SU-DHL-6 (cell line): ENCODE data around the gene OR8A1.

Experiments
- H2AFZ ChIP-seq: fragments of 200-600 bp; sonication (generic); 2 replicates; pipeline ENCODE4 v1.6.1; 2014; ENCODE audit warnings: low read depth, mild to moderate bottlenecking, moderate library complexity, mixed read lengths, antibody characterized with exemption, low read length; ENCODE audit not compliant: severe bottlenecking
- H3F3A ChIP-seq: fragments of 200-600 bp; shearing (Covaris generic); 2 replicates; pipeline ENCODE4 v1.6.0; 2016; ENCODE audit warnings: antibody characterized with exemption, mild to moderate bottlenecking; ENCODE audit not compliant: insufficient read depth
- H3K27ac ChIP-seq: fragments of 200-600 bp; sonication (generic); 2 replicates; pipeline ENCODE4 v1.5.1; 2016; ENCODE audit warnings: low read depth, mild to moderate bottlenecking, low read length, moderate library complexity, mixed read lengths
- H3K27me3 ChIP-seq: fragments of 200-600 bp; sonication (generic), shearing (Covaris generic); 2 replicates; pipeline ENCODE4 v1.6.0; 2014; ENCODE audit warnings: mild to moderate bottlenecking, low read length
- H3K36me3 ChIP-seq: fragments of 200-600 bp; sonication (generic); 2 replicates; pipeline ENCODE4 v1.6.1; 2014; ENCODE audit warnings: mild to moderate bottlenecking, low read length, mixed read lengths
- H3K4me2 ChIP-seq: fragments of 300-600, 200-600 bp; shearing (Covaris generic), sonication (generic); 2 replicates; pipeline ENCODE4 v1.6.0; 2014; ENCODE audit warnings: low read length, low read depth, mild to moderate bottlenecking; ENCODE audit not compliant: poor library complexity, severe bottlenecking
- H3K4me3 ChIP-seq: fragments of 200-600 bp; sonication (generic); 2 replicates; pipeline ENCODE4 v1.5.1; 2014; ENCODE audit warnings: antibody characterized with exemption, low read length, mild to moderate bottlenecking, mixed read lengths; ENCODE audit not compliant: insufficient read depth, poor library complexity, severe bottlenecking
- H3K79me2 ChIP-seq: fragments of 200-600 bp; sonication (generic); 2 replicates; pipeline ENCODE4 v1.6.1; 2014; ENCODE audit warnings: mild to moderate bottlenecking, low read length, moderate library complexity; ENCODE audit not compliant: insufficient read depth
- H3K9ac ChIP-seq: fragments of 200-600 bp; sonication (generic); 2 replicates; pipeline ENCODE4 v1.7.0; 2014; ENCODE audit warnings: mild to moderate bottlenecking, low read length
- H3K9me2 ChIP-seq: fragments of 200-600 bp; sonication (generic); replicated peaks from 2 replicates; pipeline ENCODE4 v1.6.1; 2014; ENCODE audit warnings: low read length; ENCODE audit not compliant: insufficient read depth
- H3K9me3 ChIP-seq: fragments of 200-600 bp; sonication (generic); 2 replicates; pipeline ENCODE4 v1.6.1; 2014; ENCODE audit warnings: low read length, mixed read lengths; ENCODE audit not compliant: insufficient read depth
- H4K20me1 ChIP-seq: fragments of 200-600 bp; sonication (generic); 2 replicates; pipeline ENCODE4 v1.6.1; 2014; ENCODE audit warnings: low read depth, mild to moderate bottlenecking, antibody characterized with exemption, low read length, moderate library complexity, mixed read lengths
- EZH2phosphoT487 ChIP-seq: fragments of 200-600 bp; sonication (generic), shearing (Covaris generic); conservative IDR thresholded peaks from 2 replicates; pipeline ENCODE4 v1.6.1; 2018; ENCODE audit warnings: mild to moderate bottlenecking, antibody characterized with exemption, low read length, moderate library complexity, mixed read lengths
- TF ChIP-seq, protein P1 (sequence below): fragments of 200-600 bp; sonication (generic); IDR thresholded peaks from one replicate; pipeline ENCODE4 v1.5.1; 2017; ENCODE audit warnings: antibody characterized with exemption, mild to moderate bottlenecking, low read length, moderate library complexity; ENCODE audit not compliant: insufficient read depth, poor library complexity, severe bottlenecking

OR8A1 gene

DNA sequence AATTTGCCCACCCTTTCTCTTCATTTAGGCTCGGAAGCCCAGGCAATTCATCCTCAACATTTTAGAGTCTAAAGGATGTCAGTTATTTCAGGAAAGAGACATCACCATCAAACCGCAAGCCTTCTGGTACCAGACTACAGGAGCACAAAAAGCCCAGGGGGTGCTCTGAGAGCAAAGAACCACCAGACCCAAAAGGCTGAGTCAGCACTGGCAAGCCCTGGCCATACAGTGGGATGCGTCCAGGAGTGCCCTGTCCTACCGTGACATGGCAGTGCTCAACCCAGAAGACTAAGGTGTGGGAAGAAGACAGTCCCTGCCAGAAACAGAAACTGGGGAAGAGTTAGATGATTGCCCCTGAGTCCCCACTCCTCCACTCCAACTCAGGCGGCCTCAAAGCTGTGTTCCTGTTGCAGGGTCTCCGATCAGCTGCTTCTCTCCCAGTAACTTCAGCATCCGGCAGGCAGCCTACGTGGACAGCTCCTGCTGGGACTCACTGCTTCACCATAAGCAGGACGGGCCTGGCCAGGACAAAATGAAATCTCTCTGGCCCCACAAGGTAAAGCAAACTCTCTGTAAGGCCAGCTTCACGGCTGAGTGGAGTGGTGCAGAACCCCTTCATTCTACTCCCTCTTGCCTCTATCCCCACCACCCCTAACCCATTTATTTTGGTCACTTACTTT lies 42.9 kb downstream of the OR8A1 start:
- Histone ChIP-seq H4K20me1 (no peaks in the 10 kb centered on the region), H3K4me2 (no peak overlapping the region), H3K9ac (no peak overlapping the region), H3K4me3 (no peak overlapping the region), H3K36me3 (no peaks in the 10 kb centered on the region), H3K9me2 (no peaks in the 10 kb centered on the region), H2AFZ (no peak overlapping the region), H3K9me3 (no peaks in the 10 kb centered on the region), H3F3A (no peaks in the 10 kb centered on the region), H3K27me3 (no peaks in the 10 kb centered on the region), H3K79me2 (no peaks in the 10 kb centered on the region), H3K27ac (no peak overlapping the region)
- no peak for TF ChIP-seq EZH2phosphoT487
- TF ChIP-seq, protein P1, sequence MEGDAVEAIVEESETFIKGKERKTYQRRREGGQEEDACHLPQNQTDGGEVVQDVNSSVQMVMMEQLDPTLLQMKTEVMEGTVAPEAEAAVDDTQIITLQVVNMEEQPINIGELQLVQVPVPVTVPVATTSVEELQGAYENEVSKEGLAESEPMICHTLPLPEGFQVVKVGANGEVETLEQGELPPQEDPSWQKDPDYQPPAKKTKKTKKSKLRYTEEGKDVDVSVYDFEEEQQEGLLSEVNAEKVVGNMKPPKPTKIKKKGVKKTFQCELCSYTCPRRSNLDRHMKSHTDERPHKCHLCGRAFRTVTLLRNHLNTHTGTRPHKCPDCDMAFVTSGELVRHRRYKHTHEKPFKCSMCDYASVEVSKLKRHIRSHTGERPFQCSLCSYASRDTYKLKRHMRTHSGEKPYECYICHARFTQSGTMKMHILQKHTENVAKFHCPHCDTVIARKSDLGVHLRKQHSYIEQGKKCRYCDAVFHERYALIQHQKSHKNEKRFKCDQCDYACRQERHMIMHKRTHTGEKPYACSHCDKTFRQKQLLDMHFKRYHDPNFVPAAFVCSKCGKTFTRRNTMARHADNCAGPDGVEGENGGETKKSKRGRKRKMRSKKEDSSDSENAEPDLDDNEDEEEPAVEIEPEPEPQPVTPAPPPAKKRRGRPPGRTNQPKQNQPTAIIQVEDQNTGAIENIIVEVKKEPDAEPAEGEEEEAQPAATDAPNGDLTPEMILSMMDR: no peak

DNA sequence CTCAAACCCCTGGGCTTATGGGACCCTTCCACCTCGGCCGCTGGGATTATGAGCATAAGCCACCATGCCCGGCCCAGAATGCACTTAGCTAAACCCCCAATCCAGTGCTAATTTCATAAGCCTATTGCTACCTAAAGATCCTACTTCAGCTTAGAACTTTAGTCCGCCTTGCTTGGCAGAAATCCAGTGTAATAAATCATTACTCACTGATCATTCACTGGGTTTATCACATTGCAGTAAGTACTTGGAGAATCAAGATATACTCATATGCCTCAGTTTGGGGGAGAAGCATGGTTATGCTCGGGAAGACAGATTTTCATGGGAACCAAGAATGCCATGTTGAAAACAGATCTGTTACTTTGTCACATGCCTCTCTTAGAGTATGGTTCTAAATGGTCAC lies 49.1 kb downstream of the OR8A1 start:
- Histone ChIP-seq H3K4me3 (no peak overlapping the region), H3K9ac (no peak overlapping the region), H3K27me3 (no peaks in the 10 kb centered on the region), H3K9me3 (no peaks in the 10 kb centered on the region), H2AFZ (no peak overlapping the region), H3K9me2 (no peaks in the 10 kb centered on the region), H3F3A (no peaks in the 10 kb centered on the region), H3K27ac (no peak overlapping the region), H3K4me2 (no peak overlapping the region), H4K20me1 (no peaks in the 10 kb centered on the region), H3K36me3 (no peaks in the 10 kb centered on the region), H3K79me2 (peaks cover 12% of the 10 kb centered on the region)
- TF ChIP-seq, protein P1: no peak
- no peak for TF ChIP-seq EZH2phosphoT487
